Mucosa of gallbladder (tissue), 1 donor: ENCODE data around the gene EHMT2. TPM values are rescaled to one million over a fixed set of nuclear protein-coding genes. Genes with fewer than 3 reads are reported as not detected.
A peak's percentile ranks its signal among the peaks of the same experiment; 100 is the strongest.
"Not testable (repeated sequence)": the region's sequence is repeated elsewhere in the genome, so short reads cannot be mapped to it uniquely, and the experiment has no call there.

Experiments
- DNase-seq: peaks from one replicate; pipeline ENCODE4 v3.0.0-alpha.2; 2020; ENCODE audit warnings: low spot score
- total RNA-seq: library from RNA; stranded (reverse); gene quantifications from one replicate; pipeline ENCODE4 v1.2.1, GENCODE V29; 2021
- donor health status: DM: no; HTN: no; CAD: no.

EHMT2 gene
- total RNA-seq, 1 donor from 2014 or later: 63.4 TPM

DNA sequence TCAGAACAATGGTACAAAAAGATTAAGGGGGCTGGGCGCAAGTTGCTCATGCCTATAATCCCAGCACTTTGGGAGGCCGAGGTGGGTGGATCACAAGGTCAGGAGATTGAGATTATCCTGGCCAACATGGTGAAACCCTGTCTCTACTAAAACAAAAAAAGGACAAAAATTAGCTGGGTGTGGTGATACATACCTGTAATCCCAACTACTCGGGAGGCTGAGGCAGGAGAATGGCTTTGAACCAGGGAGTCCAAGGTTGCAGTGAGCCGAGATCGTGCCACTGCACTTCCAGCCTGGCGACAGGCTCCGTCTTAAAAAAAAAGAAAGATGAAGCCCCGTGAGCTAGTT, 57.7 kb downstream of the EHMT2 start:
- DNase-seq: not testable (repeated sequence)

DNA sequence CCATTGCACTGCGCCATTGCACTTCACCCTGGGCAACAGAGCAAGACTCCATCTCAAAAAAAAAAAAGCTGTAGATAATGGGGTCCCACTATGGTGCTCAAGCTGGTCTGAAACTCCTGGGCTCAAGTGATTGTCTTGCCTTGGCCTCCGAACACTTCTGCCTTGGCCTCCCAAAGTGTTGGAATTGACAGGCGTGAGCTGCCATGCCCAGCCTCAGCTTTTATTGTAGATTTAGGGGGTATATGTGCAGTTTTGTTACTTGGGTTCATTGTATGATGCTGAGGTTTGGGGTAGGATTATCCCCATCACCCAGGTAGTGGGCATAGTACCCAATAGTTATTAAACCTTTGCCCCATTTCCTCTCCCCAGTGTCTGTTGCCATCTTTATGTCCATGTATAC, 58.5 kb downstream of the EHMT2 start:
- DNase-seq: no peak

DNA sequence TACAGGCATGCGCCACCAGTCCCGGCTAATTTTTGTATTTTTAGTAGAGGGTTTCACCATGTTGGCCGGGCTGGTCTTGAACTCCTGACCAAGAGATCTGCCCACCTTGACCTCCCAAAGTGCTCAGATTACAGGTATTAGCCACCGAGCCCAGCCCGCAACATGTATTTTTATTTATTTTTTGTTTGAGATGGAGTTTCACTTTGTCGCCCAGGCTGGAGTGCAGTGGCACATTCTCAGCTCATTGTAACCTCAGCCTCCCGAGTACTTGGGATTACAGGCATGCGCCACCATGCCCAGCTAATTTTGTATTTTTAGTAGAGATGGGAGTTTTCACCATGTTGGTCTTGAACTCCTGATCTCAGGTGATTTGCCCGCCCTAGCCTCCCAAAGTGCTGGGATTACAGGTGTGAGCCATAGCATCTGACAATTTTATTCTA, 59.4 kb downstream of the EHMT2 start:
- not testable (repeated sequence) for DNase-seq

DNA sequence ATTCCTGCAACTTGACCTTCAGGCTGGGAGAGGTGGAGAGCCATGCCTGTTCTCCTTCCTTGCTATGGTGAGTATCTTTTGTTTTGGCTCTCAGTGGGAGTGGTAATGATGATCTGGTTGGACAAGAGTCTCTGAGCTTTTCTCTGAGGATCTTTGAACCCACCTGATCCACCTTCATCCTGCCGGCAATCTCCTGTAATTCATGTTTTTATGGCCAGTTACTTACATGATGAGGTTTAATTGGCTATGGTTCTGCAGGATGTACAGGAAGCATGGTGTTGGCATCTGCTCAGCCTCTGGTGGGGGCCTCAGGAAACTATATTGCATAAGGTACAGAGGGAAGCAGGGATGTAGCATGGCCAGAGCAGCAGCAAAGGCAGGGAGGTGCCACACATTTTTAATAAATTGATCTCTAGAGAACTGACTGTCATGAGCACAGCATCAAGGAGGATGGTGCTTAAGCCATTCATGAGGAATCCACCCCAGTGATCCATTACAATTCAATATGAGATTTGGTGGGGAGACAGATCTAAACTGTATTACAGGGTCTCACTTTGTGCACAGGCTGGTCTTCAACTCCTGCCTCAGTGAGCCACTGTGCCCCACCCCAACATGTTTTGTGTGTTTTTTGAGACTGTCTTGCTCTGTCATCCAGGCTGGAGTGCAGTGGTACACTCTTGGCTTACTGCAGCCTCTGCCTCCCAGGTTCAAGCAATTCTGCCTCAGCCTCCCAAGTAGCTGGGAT, 60.0 kb downstream of the EHMT2 start:
- no peak for DNase-seq

DNA sequence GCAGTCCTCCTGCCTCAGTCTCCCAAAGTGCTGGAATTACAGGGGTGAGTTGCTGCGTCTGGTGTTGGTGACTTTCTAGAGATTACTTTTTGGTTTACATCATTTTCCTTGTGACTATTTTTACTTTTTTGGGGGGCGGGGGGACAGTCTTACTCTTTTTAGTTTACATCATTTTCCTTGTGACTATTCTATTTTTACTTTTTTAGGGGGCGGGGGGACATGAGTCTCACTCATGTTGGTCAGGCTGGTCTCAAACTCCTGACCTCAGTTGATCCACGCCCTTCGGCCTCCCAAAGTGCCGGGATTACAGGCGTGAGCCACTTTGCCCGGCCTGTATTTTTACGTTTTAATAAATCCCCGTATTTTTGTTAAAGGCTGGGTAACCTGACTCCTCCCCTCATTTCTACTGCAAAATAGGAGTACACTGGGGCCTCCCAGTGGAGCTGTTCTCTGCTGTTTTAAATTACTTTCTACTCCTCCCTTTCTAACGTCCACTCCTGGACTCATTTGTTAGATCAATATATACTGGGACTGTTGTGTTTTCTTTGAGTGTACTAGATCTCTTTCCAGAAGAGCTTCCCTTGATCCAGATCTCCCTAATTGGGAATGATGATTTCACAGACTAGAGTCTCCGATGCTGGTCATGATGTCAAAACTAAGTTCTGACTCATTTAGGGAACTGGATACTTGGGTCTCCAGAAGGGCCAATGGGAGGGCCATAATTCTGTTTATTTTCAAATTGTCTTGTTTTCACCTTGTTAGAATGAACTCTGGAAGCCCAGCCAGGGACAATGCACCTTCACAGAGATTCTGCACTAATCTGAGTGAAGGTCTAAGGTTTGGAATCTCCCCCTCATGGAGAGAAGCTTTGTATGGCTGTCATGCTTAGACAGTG, 60.8 kb downstream of the EHMT2 start:
- no peak for DNase-seq

DNA sequence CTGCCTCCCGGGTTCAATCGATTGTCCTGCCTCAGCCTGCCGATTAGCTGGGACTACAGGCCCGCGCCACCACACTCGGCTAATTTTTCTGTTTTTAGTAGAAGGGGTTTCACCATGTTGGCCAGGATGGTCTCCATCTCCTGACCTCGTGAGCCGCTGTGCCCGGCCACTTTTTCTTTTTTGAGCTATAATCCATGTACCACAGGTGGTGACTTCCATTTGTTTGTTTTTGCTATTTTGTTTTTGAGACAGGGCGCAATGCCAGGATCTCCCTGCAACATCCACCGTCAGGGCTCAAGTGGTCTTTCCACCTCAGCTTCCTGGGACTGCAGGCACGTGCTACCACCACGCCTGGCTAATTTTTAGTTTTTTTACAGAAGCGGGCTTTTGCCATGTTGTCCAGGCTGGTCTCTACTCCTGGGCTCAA, 61.4 kb downstream of the EHMT2 start:
- DNase-seq: no peak

DNA sequence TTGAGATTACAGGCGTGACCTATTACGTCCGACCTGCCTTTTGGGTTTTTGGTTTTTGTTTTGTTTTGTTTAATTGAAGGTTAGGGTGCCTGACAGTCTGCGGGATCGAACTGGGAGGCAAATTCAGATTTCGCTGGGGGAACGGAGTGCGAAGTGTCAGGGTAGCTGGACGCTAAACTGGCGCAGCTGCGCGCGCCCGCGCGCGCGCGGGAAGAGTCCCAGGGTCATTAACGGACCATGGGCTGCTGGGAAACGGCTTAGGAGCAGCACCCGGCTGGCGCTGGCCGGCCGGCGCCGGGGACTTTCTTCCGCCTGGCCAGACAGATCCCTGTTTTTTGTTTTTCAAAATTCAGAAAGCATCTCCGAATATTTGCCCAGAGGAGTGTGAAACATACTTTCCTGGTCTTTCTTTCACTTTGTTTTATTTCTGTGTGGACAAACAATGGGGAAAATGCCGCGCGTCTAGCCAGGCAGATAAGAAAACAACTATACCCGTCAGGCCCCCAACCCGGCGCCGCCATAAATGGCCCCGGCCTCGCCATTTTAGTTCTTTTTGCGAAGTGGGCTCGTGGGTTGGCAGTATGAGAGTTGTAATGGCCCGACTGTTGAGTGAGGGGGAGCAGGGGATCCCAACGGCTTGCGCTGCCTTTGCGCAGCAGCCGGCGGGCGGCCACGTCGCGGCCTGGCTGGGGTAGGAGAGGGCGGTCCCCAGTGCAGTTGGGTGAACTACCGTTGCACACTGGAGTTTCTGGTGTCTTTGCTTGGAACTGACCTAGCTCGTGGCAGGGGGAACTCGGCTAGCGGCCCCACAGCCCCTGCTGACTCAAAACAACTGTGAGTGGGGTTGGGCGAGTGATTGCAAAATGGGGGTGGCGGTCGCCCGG, 62.9 kb downstream of the EHMT2 start:
- DNase-seq: peak; percentile 91

DNA sequence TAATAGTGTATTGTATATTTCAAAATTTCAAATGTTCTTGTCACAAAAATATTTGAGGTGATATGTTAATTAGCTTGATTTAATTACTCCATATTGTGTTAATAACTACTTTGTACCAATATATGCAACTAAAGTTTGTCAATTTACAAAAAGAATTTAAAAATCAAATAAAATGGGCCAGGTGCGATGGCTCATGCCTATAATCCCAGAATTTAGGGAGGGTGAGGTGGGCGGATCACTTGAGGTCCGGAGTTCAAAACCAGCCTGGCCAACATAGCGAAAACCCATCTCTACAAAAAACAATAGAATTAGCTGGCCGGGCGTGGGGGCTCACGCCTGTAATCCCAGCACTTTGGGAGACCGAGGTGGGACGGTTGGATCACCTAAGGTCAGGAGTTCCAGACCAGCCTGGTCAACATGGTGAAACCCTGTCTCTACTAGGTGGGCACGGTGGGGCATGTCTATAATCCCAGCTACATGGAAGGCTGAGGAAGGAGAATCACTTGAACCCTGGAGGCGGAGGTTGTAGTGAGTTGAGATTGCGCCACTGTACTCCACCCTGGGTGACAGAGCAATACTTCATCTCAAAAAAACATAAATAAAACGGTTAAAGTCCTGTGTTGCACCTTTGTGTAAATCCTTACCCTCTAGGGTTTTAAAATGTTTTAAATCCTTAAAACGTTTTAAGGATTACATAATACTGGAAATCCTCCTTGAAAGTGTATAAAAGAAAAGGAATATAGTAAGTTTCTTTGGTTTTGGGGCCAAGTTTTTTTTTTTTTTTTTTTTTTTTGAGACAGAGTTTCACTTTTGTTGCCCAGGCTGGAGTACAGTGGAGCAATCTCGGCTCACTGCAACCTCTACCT, 65.9 kb downstream of the EHMT2 start:
- DNase-seq: no peak

DNA sequence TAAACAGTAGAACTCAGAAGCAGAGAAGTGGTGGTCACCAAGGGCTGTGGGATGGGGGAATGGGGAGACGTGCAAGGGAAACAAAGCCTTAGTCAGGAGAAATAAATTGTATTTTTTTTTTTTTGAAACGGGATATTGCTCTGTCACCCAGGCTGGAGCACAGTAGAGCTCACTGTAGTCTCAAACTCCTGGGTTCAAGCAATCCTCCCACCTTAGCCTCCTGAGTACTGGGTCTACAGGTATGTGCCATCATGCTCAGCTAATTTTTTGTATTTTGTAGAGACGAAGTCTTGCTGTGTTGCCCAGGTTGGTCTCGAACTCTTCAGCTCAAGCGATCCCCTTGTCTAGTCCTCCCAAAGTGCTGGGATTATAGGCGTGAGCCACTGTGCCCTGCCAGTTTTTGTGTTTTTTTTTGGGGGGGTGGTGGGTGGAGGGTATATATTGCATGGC, 66.6 kb downstream of the EHMT2 start:
- no peak for DNase-seq

Other genes starting within 250 kb of the EHMT2 start
- 288 TPM for gene BAG6, start 245.0 kb downstream of the EHMT2 start, total RNA-seq
- 2.2 TPM for gene APOM, start 241.8 kb downstream of the EHMT2 start, total RNA-seq
- gene C6orf47, start 236.9 kb downstream of the EHMT2 start, total RNA-seq: 30.5 TPM
- 18.7 TPM for gene GPANK1, start 232.7 kb downstream of the EHMT2 start, total RNA-seq
- gene CSNK2B, start 231.6 kb downstream of the EHMT2 start, total RNA-seq: 108 TPM
- 8.1 TPM for gene LY6G5B, start 227.7 kb downstream of the EHMT2 start, total RNA-seq
- 5.2 TPM for gene LY6G5C, start 216.6 kb downstream of the EHMT2 start, total RNA-seq
- 103 TPM for gene ABHD16A, start 194.4 kb downstream of the EHMT2 start, total RNA-seq
- not detected for gene LY6G6F, start 190.8 kb downstream of the EHMT2 start, total RNA-seq
- gene LY6G6D, start 182.3 kb downstream of the EHMT2 start, total RNA-seq: not detected
- not detected for gene LY6G6C, start 176.0 kb downstream of the EHMT2 start, total RNA-seq
- 0.37 TPM for gene MPIG6B, start 174.3 kb downstream of the EHMT2 start, total RNA-seq
- gene DDAH2, start 168.4 kb downstream of the EHMT2 start, total RNA-seq: 130 TPM
- 394 TPM for gene CLIC1, start 161.2 kb downstream of the EHMT2 start, total RNA-seq
- gene MSH5, start 157.7 kb downstream of the EHMT2 start, total RNA-seq: 19.7 TPM
- 2.7 TPM for gene SAPCD1, start 135.0 kb downstream of the EHMT2 start, total RNA-seq
- 18.5 TPM for gene VWA7, start 120.4 kb downstream of the EHMT2 start, total RNA-seq
- 49.7 TPM for gene VARS1, start 101.9 kb downstream of the EHMT2 start, total RNA-seq
- gene LSM2, start 90.7 kb downstream of the EHMT2 start, total RNA-seq: 32.5 TPM
- 2.8 TPM for gene HSPA1L, start 82.4 kb downstream of the EHMT2 start, total RNA-seq
- gene HSPA1A, start 82.2 kb downstream of the EHMT2 start, total RNA-seq: 347 TPM
- gene HSPA1B, start 70.0 kb downstream of the EHMT2 start, total RNA-seq: 277 TPM
- 91.2 TPM for gene NEU1, start 34.9 kb downstream of the EHMT2 start, total RNA-seq
- 457 TPM for gene SLC44A4, start 18.7 kb downstream of the EHMT2 start, total RNA-seq
- gene ZBTB12, start 4.4 kb upstream of the EHMT2 start, total RNA-seq: 11.8 TPM
- gene C2, start 30.0 kb upstream of the EHMT2 start, total RNA-seq: 14.8 TPM
- 476 TPM for gene CFB, start 48.4 kb upstream of the EHMT2 start, total RNA-seq
- gene NELFE, start 61.3 kb upstream of the EHMT2 start, total RNA-seq: 52.1 TPM
- 81.3 TPM for gene SKIC2, start 61.5 kb upstream of the EHMT2 start, total RNA-seq
- gene DXO, start 74.4 kb upstream of the EHMT2 start, total RNA-seq: 27.6 TPM
- gene C4A, start 84.4 kb upstream of the EHMT2 start, total RNA-seq: 179 TPM
- gene C4B, start 117.1 kb upstream of the EHMT2 start, total RNA-seq: 155 TPM
- 1.3 TPM for gene CYP21A2, start 140.7 kb upstream of the EHMT2 start, total RNA-seq
- 30.1 TPM for gene TNXB, start 211.6 kb upstream of the EHMT2 start, total RNA-seq
- gene ATF6B, start 230.5 kb upstream of the EHMT2 start, total RNA-seq: 119 TPM
- 5.0 TPM for gene FKBPL, start 232.6 kb upstream of the EHMT2 start, total RNA-seq